IMR-90 (cell line): ENCODE results near the gene ASTN2. TPM values are rescaled to one million over a fixed set of nuclear protein-coding genes. Genes with fewer than 3 reads are reported as not detected.

Experiments
- ATAC-seq: fragments of 200-7000 bp; cut with Tn5 transposase; 2 replicates; pipeline ENCODE4 v1.9.1; 2020; ENCODE audit warnings: low read depth, mild to moderate bottlenecking, moderate library complexity
- BruUV-seq: library from RNA; stranded (reverse); fragments of 400-500 nt; replicated peaks from 2 replicates; lab custom pipeline; 2021; lab: Mats Ljungman, UMichigan
- CTCF ChIA-PET: fragments of 300-600 bp; formaldehyde crosslinking; extraction: SDS; loops from one replicate; lab custom pipeline; 2021; ENCODE audit warnings: antibody characterized with exemption; lab: Yijun Ruan, JAX
- POLR2A ChIA-PET: fragments of 300-600 bp; sonication (Branson Sonifier 250); formaldehyde crosslinking; loops from one replicate; lab custom pipeline; 2022; ENCODE audit warnings: antibody characterized with exemption; ENCODE audit not compliant: unreplicated experiment; lab: Charles Lee
- DNase-seq: peaks from one replicate; pipeline ENCODE4 v3.0.0; 2013
- H2AFZ ChIP-seq: replicated peaks from 2 replicates; pipeline ENCODE3; 2013; ENCODE audit warnings: low read length, mild to moderate bottlenecking; ENCODE audit not compliant: poor library complexity
- H2AK5ac ChIP-seq: 2 replicates; pipeline ENCODE4 v1.6.1; 2013; ENCODE audit warnings: low read depth, low read length, inconsistent platforms
- H2AK9ac ChIP-seq: replicated peaks from 2 replicates; pipeline ENCODE3; 2013; ENCODE audit warnings: mild to moderate bottlenecking, low read depth, low read length, moderate library complexity; ENCODE audit not compliant: poor library complexity
- H2BK120ac ChIP-seq: 2 replicates; pipeline ENCODE4 v1.6.1; 2013; ENCODE audit warnings: low read depth, low read length, inconsistent platforms
- H2BK15ac ChIP-seq: 3 replicates; pipeline ENCODE4 v1.6.1; 2013; ENCODE audit warnings: low read depth, low read length, inconsistent platforms
- H2BK20ac ChIP-seq: 2 replicates; pipeline ENCODE4 v1.6.1; 2013; ENCODE audit warnings: low read depth, mild to moderate bottlenecking, inconsistent platforms, low read length, moderate library complexity
- H2BK5ac ChIP-seq: 2 replicates; pipeline ENCODE4 v1.6.1; 2013; ENCODE audit warnings: mild to moderate bottlenecking, low read depth, low read length, inconsistent platforms; ENCODE audit not compliant: poor library complexity, severe bottlenecking
- H3K14ac ChIP-seq: replicated peaks from 2 replicates; pipeline ENCODE4 v1.6.1; 2013; ENCODE audit warnings: low read depth, low read length, inconsistent platforms
- H3K18ac ChIP-seq: 2 replicates; pipeline ENCODE4 v1.6.1; 2013; ENCODE audit warnings: low read depth, low read length, control low read depth
- H3K23ac ChIP-seq: 2 replicates; pipeline ENCODE4 v1.6.1; 2013; ENCODE audit warnings: low read depth, low read length, inconsistent platforms
- H3K27ac ChIP-seq: 2 replicates; pipeline ENCODE4 v1.5.1; 2013; ENCODE audit warnings: mild to moderate bottlenecking, control low read depth, low read length; ENCODE audit not compliant: insufficient read depth
- H3K27me3 ChIP-seq: 2 replicates; pipeline ENCODE4 v1.6.1; 2013; ENCODE audit warnings: low read length; ENCODE audit not compliant: control insufficient read depth, insufficient read depth
- H3K36me3 ChIP-seq: 2 replicates; pipeline ENCODE4 v1.6.1; 2013; ENCODE audit warnings: low read length, mixed read lengths; ENCODE audit not compliant: control insufficient read depth, insufficient read depth
- H3K4ac ChIP-seq: 2 replicates; pipeline ENCODE4 v1.6.1; 2013; ENCODE audit warnings: low read depth, low read length, inconsistent platforms
- H3K4me1 ChIP-seq: 2 replicates; pipeline ENCODE4 v1.6.1; 2013; ENCODE audit warnings: low read length, mixed read lengths; ENCODE audit not compliant: control insufficient read depth, insufficient read depth
- H3K4me2 ChIP-seq: 2 replicates; pipeline ENCODE4 v1.6.1; 2013; ENCODE audit warnings: low read depth, mild to moderate bottlenecking, control low read depth, low read length, moderate library complexity
- H3K4me3 ChIP-seq: 2 replicates; pipeline ENCODE4 v1.5.1; 2013; ENCODE audit warnings: low read depth, mild to moderate bottlenecking, control low read depth, low read length, moderate library complexity; ENCODE audit not compliant: insufficient read depth
- H3K56ac ChIP-seq: 2 replicates; pipeline ENCODE4 v1.6.1; 2013; ENCODE audit warnings: low read length, inconsistent platforms; ENCODE audit not compliant: insufficient read depth; ENCODE audit errors: extremely low read depth
- H3K79me1 ChIP-seq, 2 experiments: 2 replicates each; pipeline ENCODE4 v1.6.1; 2013; ENCODE audit warnings: low read length in 2 of 2, inconsistent platforms in 1 of 2, low read depth in 1 of 2
- H3K9ac ChIP-seq: 2 replicates; pipeline ENCODE4 v1.6.1; 2013; ENCODE audit warnings: low read depth, low read length, control low read depth
- H3K9me1 ChIP-seq: 2 replicates; pipeline ENCODE4 v1.6.1; 2013; ENCODE audit warnings: low read length, inconsistent platforms; ENCODE audit not compliant: insufficient read depth
- H3K9me3 ChIP-seq: 2 replicates; pipeline ENCODE4 v1.6.1; 2013; ENCODE audit warnings: low read length; ENCODE audit not compliant: control insufficient read depth, insufficient read depth
- H4K20me1 ChIP-seq: 2 replicates; pipeline ENCODE4 v1.6.1; 2013; ENCODE audit warnings: low read length, inconsistent platforms; ENCODE audit not compliant: insufficient read depth
- H4K5ac ChIP-seq: 2 replicates; pipeline ENCODE4 v1.6.1; 2013; ENCODE audit warnings: mild to moderate bottlenecking, low read depth, low read length, control low read depth
- H4K8ac ChIP-seq, 2 experiments: 2 replicates each; pipeline ENCODE4 v1.6.1; 2013; ENCODE audit warnings: low read depth in 2 of 2, low read length in 2 of 2, control low read depth in 1 of 2, inconsistent platforms in 1 of 2
- H4K91ac ChIP-seq: 2 replicates; pipeline ENCODE4 v1.6.1; 2013; ENCODE audit warnings: low read depth, low read length, inconsistent platforms; ENCODE audit not compliant: insufficient read depth
- CHD1 ChIP-seq: IDR thresholded peaks from 2 replicates; pipeline ENCODE4 v1.6.1; 2012; ENCODE audit warnings: low read depth, low read length, improper control_type of control experiment
- MAFK ChIP-seq: IDR thresholded peaks from 2 replicates; pipeline ENCODE4 v1.6.1; 2012; ENCODE audit warnings: low read depth, low read length, improper control_type of control experiment
- SMC3 ChIP-seq: fragments of 150-350 bp; IDR thresholded peaks from 2 replicates; pipeline ENCODE4 v1.6.1; 2016; ENCODE audit warnings: low read depth, mild to moderate bottlenecking, antibody characterized with exemption, low read length, moderate library complexity
- WGBS, 2 experiments: methylation state at CpG; one replicate each; pipeline versions ENCODE4 v1.1.5 to v1.1.7; 2013; ENCODE audit warnings: missing lambda C conversion rate in 2 of 2; ENCODE audit not compliant: insufficient read length in 1 of 2; ENCODE audit errors: extremely low coverage in 2 of 2; 5-methylcytosine and 5-hydroxymethylcytosine counted together
- dilution Hi-C: fragments of 300-500 bp; cut with HindIII; formaldehyde crosslinking; loops from one replicate; pipeline ENCODE4 v1.14.3; 2018; ENCODE audit warnings: low sequenced_read_pairs; ENCODE audit not compliant: unreplicated experiment
- in situ Hi-C: fragments of 300-500 bp; cut with MboI; formaldehyde crosslinking; loops from 3 replicates; pipeline ENCODE4 v1.14.3; 2019; ENCODE audit warnings: low sequenced_read_pairs, inconsistent platforms, mixed read lengths
- intact Hi-C: fragments of 100-400 bp; cut with micrococcal nuclease; formaldehyde crosslinking; loops from 2 replicates; pipeline ENCODE4 v1.10.0; 2022
- polyA plus RNA-seq, 3 experiments: library from polyadenylated mRNA; depleted of rRNA; stranded (reverse); fragments of >200 nt; gene quantifications; 2 replicates each; pipeline ENCODE4 v1.2.3, GENCODE V29; 2012; ENCODE audit warnings: low replicate concordance in 1 of 3
- total RNA-seq: library from RNA; depleted of rRNA; stranded (reverse); fragments of >200 nt; gene quantifications from 2 replicates; pipeline ENCODE4 v1.2.3, GENCODE V29; 2012

Gene ASTN2
- total and polyA plus RNA-seq, 2 of the 4 experiments (the other 2 are of a cell fraction), result 3.8 to 6.8 TPM

DNA sequence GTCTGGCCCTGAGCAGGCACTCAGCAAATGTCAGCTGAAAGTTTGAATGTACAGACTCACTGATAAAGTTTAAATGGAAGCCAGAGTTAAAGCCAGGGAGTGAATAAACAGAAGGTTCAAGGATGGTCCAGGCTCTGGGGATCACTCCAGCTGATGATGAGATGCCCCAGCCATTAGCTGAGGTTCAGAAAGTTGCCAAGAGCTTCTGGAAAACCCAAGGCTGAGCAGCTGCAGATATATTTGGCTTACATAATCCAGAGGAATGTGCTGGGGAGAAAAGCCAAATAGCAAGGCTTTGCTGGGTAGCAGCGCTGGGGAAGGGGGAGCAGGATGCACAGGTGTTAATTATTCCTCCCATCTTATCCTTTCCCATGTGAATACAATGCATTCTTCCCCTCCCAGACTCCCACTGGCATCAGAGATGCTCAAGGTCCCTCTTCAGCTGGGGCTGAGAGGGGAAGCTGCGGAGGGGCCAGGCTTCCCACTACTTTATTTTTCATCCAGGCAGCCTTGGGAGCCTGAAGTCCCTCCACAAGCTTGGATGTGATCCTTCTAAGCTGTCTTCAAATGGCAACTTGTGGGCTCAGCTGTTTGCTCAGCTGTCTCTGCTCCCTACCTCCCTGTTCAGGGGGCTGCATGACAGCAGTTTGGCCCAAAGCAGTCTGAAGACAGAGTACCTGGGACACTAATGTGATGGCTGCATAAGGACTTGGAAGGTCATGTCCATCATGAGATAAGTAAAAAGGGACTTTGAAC lies 386.6 kb downstream of the ASTN2 start:
- Histone ChIP-seq H4K20me1 (no peaks in the 10 kb centered on the region), H3K36me3 (no peaks in the 10 kb centered on the region), H3K23ac (no peak overlapping the region), H2AK5ac (no peak overlapping the region), H3K9ac (no peak overlapping the region), H3K9me1 (no peaks in the 10 kb centered on the region), H3K9me3 (no peaks in the 10 kb centered on the region), H3K4ac (no peak overlapping the region), H4K91ac (no peak overlapping the region), H3K56ac (no peak overlapping the region), H2AK9ac (no peak overlapping the region), H3K27me3 (no peaks in the 10 kb centered on the region), H3K4me3 (no peak overlapping the region), H3K4me2 (no peak overlapping the region), H3K14ac (no peak overlapping the region), H3K4me1 (no peaks in the 10 kb centered on the region), H4K5ac (no peak overlapping the region), H2BK15ac (no peak overlapping the region), H3K18ac (no peak overlapping the region), H3K27ac (no peak overlapping the region), H4K8ac (no peak overlapping the region), H2BK120ac (no peak overlapping the region), H2BK20ac (no peak overlapping the region), H2BK5ac (no peak overlapping the region), H3K79me1 (no peaks in the 10 kb centered on the region), H2AFZ (no peak overlapping the region)
- ChIA-PET CTCF (no interaction called here), POLR2A (no interaction called here)
- DNase-seq, result no peak
- in situ Hi-C loops, result no loop called here
- no peak for ATAC-seq
- WGBS, 2 experiments, result no CpG with 5 or more reads among the region's 2 CpGs
- TF ChIP-seq MAFK (no peak), CHD1 (no peak), SMC3 (no peak)
- intact Hi-C loops, result no loop called here
- BruUV-seq, result no TSS peak
- dilution Hi-C loops, result no loop called here
